MCF 10A (cell line): Measurements from ENCODE around the gene RGS7. TPM values are rescaled to one million over a fixed set of nuclear protein-coding genes. Genes with fewer than 3 reads are reported as not detected.
"Not testable (repeated sequence)": the region's sequence is repeated elsewhere in the genome, so short reads cannot be mapped to it uniquely, and the experiment has no call there.

Experiments
- BruUV-seq: library from RNA; stranded (reverse); fragments of 400-500 nt; replicated peaks from 2 replicates; lab custom pipeline; 2021; lab: Mats Ljungman, UMichigan
- CTCF ChIA-PET: fragments of 300-600 bp; sonication (Branson Sonifier 250); formaldehyde crosslinking; extraction: SDS; loops from one replicate; lab custom pipeline; 2021; ENCODE audit warnings: antibody characterized with exemption, inconsistent platforms; lab: Yijun Ruan, JAX
- POLR2A ChIA-PET: fragments of 300-600, 350-650 bp; sonication (Branson Sonifier 250); formaldehyde crosslinking; extraction: SDS; loops from one replicate; lab custom pipeline; 2020; ENCODE audit warnings: antibody characterized with exemption, inconsistent platforms; lab: Yijun Ruan, JAX
- DNase-seq: peaks from one replicate; pipeline ENCODE4 v3.0.0-alpha.2; 2018; ENCODE audit not compliant: unreplicated experiment
- H3K27ac Mint-ChIP-seq: one replicate; pipeline ENCODE4 v1.8.0; 2022; ENCODE audit warnings: mild to moderate bottlenecking, low read depth, mixed read lengths; ENCODE audit not compliant: unreplicated experiment
- H3K27me3 Mint-ChIP-seq: one replicate; pipeline ENCODE4 v1.8.0; 2022; ENCODE audit warnings: mixed read lengths; ENCODE audit not compliant: insufficient read depth, unreplicated experiment
- H3K36me3 Mint-ChIP-seq: one replicate; pipeline ENCODE4 v1.8.0; 2022; ENCODE audit warnings: mild to moderate bottlenecking, moderate library complexity, mixed read lengths; ENCODE audit not compliant: insufficient read depth, unreplicated experiment
- H3K4me1 Mint-ChIP-seq: one replicate; pipeline ENCODE4 v1.8.0; 2022; ENCODE audit warnings: mixed read lengths; ENCODE audit not compliant: insufficient read depth, unreplicated experiment
- H3K4me3 Mint-ChIP-seq: one replicate; pipeline ENCODE4 v1.8.0; 2022; ENCODE audit warnings: mild to moderate bottlenecking, moderate library complexity, mixed read lengths; ENCODE audit not compliant: unreplicated experiment
- H3K9me3 Mint-ChIP-seq: one replicate; pipeline ENCODE4 v1.8.0; 2022; ENCODE audit warnings: mixed read lengths; ENCODE audit not compliant: unreplicated experiment
- intact Hi-C: fragments of 100-400 bp; cut with micrococcal nuclease; formaldehyde crosslinking; loops from 2 replicates; pipeline ENCODE4 v1.14.1; 2022
- total RNA-seq: library from RNA; stranded (reverse); gene quantifications from 2 replicates; pipeline ENCODE4 v1.2.3, GENCODE V29; 2022
- TF ChIP-seq, protein P1 (sequence below): fragments of 200-600 bp; IDR thresholded peaks from one replicate; pipeline ENCODE4 v1.8.0; 2022; ENCODE audit warnings: antibody characterized with exemption, mild to moderate bottlenecking; ENCODE audit not compliant: unreplicated experiment

RGS7 gene
- total RNA-seq, 1 experiment from 2014 or later: 0.42 TPM

DNA sequence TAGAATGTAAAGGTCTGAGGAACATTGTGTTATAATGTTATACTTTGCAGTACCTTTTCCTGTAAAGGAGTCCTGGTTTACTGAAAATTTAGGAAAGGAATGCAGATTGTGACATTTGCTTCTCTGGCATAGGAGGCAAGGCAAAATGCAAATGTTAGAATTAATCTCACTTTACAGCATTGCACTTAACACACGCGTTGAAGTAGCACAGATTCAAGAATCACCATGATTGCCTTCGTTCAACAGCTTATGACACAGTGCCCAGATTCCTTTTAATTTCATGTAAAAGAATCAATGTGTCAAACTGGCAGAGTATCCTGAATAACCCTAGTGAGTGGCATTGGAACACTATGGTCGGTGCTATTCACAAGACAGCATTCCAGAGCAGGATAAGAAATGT lies 47.4 kb downstream of the RGS7 start:
- peak overlapping the region; percentile 37 for H3K27ac Mint-ChIP-seq
- CTCF ChIA-PET: no interaction called here
- BruUV-seq: no TSS peak
- intact Hi-C loops: loop anchor here (1.0 to 5.0 kb wide), 3 partner anchors 98 to 342 kb away; partner anchors contain the start of gene FH
- H3K9me3 Mint-ChIP-seq: no peaks in the 10 kb centered on the region
- no peaks in the 10 kb centered on the region for H3K27me3 Mint-ChIP-seq
- no peak for DNase-seq
- TF ChIP-seq, protein P1, sequence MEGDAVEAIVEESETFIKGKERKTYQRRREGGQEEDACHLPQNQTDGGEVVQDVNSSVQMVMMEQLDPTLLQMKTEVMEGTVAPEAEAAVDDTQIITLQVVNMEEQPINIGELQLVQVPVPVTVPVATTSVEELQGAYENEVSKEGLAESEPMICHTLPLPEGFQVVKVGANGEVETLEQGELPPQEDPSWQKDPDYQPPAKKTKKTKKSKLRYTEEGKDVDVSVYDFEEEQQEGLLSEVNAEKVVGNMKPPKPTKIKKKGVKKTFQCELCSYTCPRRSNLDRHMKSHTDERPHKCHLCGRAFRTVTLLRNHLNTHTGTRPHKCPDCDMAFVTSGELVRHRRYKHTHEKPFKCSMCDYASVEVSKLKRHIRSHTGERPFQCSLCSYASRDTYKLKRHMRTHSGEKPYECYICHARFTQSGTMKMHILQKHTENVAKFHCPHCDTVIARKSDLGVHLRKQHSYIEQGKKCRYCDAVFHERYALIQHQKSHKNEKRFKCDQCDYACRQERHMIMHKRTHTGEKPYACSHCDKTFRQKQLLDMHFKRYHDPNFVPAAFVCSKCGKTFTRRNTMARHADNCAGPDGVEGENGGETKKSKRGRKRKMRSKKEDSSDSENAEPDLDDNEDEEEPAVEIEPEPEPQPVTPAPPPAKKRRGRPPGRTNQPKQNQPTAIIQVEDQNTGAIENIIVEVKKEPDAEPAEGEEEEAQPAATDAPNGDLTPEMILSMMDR: no peak
- H3K36me3 Mint-ChIP-seq: no peaks in the 10 kb centered on the region
- no peak overlapping the region for H3K4me3 Mint-ChIP-seq
- POLR2A ChIA-PET: no interaction called here
- H3K4me1 Mint-ChIP-seq: peaks cover 15% of the 10 kb centered on the region

DNA sequence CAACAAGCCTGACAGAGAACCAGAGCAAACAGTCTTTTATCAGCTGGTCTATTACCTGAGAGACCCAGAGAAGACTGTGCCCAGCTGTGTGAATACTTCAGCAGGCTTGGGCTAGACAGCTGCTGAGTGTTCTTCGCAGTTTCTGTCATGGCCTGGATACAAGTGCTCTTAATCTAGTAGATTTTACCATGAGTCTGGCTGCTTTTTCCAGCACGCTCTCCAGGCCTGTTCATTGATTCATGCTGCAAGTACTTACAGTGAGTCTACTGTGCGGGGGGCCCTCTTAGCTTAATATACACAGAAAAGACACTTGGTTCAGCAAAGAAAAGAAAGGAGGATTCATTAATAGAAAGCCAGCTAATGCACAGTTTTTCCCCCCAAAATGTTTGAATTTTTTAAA lies 48.5 kb downstream of the RGS7 start:
- TF ChIP-seq, protein P1: no peak
- peaks cover 15% of the 10 kb centered on the region for H3K4me1 Mint-ChIP-seq
- no peak for DNase-seq
- ChIA-PET POLR2A (no interaction called here), CTCF (interaction anchor here (0.6 to 1.8 kb wide), 2 partner anchors 177 to 715 kb away, joined by 3 to 4 read pairs; no protein-coding TSS in a partner anchor)
- H3K4me3 Mint-ChIP-seq: no peak overlapping the region
- H3K27ac Mint-ChIP-seq: no peak overlapping the region
- no TSS peak for BruUV-seq
- peaks cover 5% of the 10 kb centered on the region for H3K9me3 Mint-ChIP-seq
- no peaks in the 10 kb centered on the region for H3K36me3 Mint-ChIP-seq
- H3K27me3 Mint-ChIP-seq: no peaks in the 10 kb centered on the region
- intact Hi-C loops: no loop called here

GRCh38 chr1:241308011-241308410 lies 49.0 kb downstream of the RGS7 start:
- intact Hi-C loops: no loop called here
- H3K27ac Mint-ChIP-seq: no peak overlapping the region

DNA sequence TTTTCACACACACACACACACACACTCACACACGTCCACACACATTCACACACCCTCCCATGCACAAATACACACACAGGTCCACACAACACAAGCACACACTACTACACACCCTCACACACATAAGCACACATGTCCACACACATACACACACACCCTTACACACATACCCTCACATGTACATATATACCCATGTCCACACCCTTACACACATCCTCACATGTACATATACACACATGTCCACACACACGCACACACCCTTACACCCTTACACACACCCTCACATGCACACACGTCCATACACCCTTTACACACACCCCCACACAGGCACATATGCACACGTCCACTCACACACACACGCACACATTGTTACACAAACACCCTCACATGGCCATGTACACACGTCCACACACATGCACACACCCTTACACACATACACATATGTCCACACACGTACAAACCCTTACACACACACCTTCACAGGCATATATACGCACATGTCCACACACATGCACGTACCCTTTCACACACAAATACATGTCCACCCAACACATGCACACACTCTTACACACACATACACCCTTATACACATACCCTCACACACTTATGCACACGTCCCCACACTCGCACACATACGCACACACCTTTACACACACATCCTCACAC lies 50.7 kb downstream of the RGS7 start:
- POLR2A ChIA-PET: no interaction called here
- H3K27me3 Mint-ChIP-seq: no peaks in the 10 kb centered on the region
- no peaks in the 10 kb centered on the region for H3K36me3 Mint-ChIP-seq
- intact Hi-C loops: no loop called here
- peaks cover 11% of the 10 kb centered on the region for H3K4me1 Mint-ChIP-seq
- CTCF ChIA-PET: interaction anchor here (1.1 kb wide), 1 partner anchor 46 kb away, joined by 3 read pairs; no protein-coding TSS in a partner anchor
- no peak overlapping the region for H3K27ac Mint-ChIP-seq
- DNase-seq: no peak
- H3K9me3 Mint-ChIP-seq: peaks cover 19% of the 10 kb centered on the region
- BruUV-seq: no TSS peak
- TF ChIP-seq, protein P1: no peak
- no peak overlapping the region for H3K4me3 Mint-ChIP-seq

More at GRCh38 chr1:241308011-241308410, 49.0 kb downstream of the RGS7 start:
- POLR2A ChIA-PET: interaction anchor here (0.7 kb wide), 1 partner anchor 99 kb away, joined by 4 read pairs; no protein-coding TSS in a partner anchor
- no peaks in the 10 kb centered on the region for H3K27me3 Mint-ChIP-seq
- TF ChIP-seq, protein P1: no peak
- CTCF ChIA-PET: interaction anchor here (1.8 kb wide), 1 partner anchor 177 kb away, joined by 4 read pairs; no protein-coding TSS in a partner anchor
- no peaks in the 10 kb centered on the region for H3K36me3 Mint-ChIP-seq
- no peak for DNase-seq
- peaks cover 9% of the 10 kb centered on the region for H3K9me3 Mint-ChIP-seq
- no TSS peak for BruUV-seq
- H3K4me1 Mint-ChIP-seq: peaks cover 15% of the 10 kb centered on the region
- no peak overlapping the region for H3K4me3 Mint-ChIP-seq

- H3K4me1 Mint-ChIP-seq, H3K36me3 Mint-ChIP-seq, H3K27ac Mint-ChIP-seq, H3K27me3 Mint-ChIP-seq, intact Hi-C loops, BruUV-seq, H3K4me3 Mint-ChIP-seq, POLR2A ChIA-PET, DNase-seq: not testable (repeated sequence)
- H3K9me3 Mint-ChIP-seq: peaks cover 19% of the 10 kb centered on the region
- CTCF ChIA-PET: interaction anchor here (0.6 to 1.1 kb wide), 3 partner anchors 9 to 1158 kb away, joined by 3 to 5 read pairs (median 3); no protein-coding TSS in a partner anchor
Measured at GRCh38 chr1:241302024-241302423, 55.0 kb downstream of the RGS7 start.
